Endothelial cell of umbilical vein (primary cell): ENCODE data around the gene KRTAP26-1. TPM values are rescaled to one million over a fixed set of nuclear protein-coding genes. Genes with fewer than 3 reads are reported as not detected.

ENCODE experiments used
- BruUV-seq: library from RNA; stranded (reverse); fragments of 400-500 nt; replicated peaks from 2 replicates; lab custom pipeline; 2021; lab: Mats Ljungman, UMichigan
- CTCF ChIA-PET: fragments of 300-600, 350-600 bp; sonication (Branson Sonifier 250); formaldehyde crosslinking; loops from one replicate; lab custom pipeline; 2021; ENCODE audit warnings: antibody characterized with exemption, inconsistent platforms; lab: Charles Lee
- POLR2A ChIA-PET: fragments of 300-600, 350-600 bp; sonication (Branson Sonifier 250); formaldehyde crosslinking; loops from one replicate; lab custom pipeline; 2021; ENCODE audit warnings: antibody characterized with exemption, inconsistent platforms; lab: Charles Lee
- DNase-seq: peaks from one replicate; pipeline ENCODE4 v3.0.0-alpha.2; 2011; ENCODE audit warnings: low read depth, low spot score
- FAIRE-seq: peaks from 2 replicates; lab custom pipeline; 2011; peaks lifted over from hg19 to GRCh38; lab: Jason Lieb, UNC
- H2AFZ ChIP-seq: 2 replicates; pipeline ENCODE4 v1.6.0; 2012; ENCODE audit warnings: low read depth, low read length, control low read depth, inconsistent platforms
- H3K27ac ChIP-seq: 2 replicates; pipeline ENCODE4 v1.5.1; 2011; ENCODE audit warnings: low read depth, mild to moderate bottlenecking, control low read depth, low read length, moderate library complexity; ENCODE audit not compliant: insufficient read depth
- H3K27me3 ChIP-seq, 2 experiments: 2 replicates each; pipeline versions ENCODE4 v1.6.0 to v1.6.1; 2011; ENCODE audit warnings: low read length in 2 of 2, mixed read lengths in 1 of 2; ENCODE audit not compliant: control insufficient read depth in 2 of 2, insufficient read depth in 2 of 2
- H3K36me3 ChIP-seq, 2 experiments: 2 replicates in 1 of 2; 3 replicates in 1 of 2; pipeline ENCODE4 v1.5.1; 2011; ENCODE audit warnings: low read length in 2 of 2, mild to moderate bottlenecking in 1 of 2, moderate library complexity in 1 of 2; ENCODE audit not compliant: control insufficient read depth in 2 of 2, insufficient read depth in 2 of 2; ENCODE audit errors: extremely low read depth in 1 of 2
- H3K4me1 ChIP-seq: 3 replicates; pipeline ENCODE4 v1.5.1; 2011; ENCODE audit warnings: mild to moderate bottlenecking, low read length; ENCODE audit not compliant: control insufficient read depth, insufficient read depth; ENCODE audit errors: extremely low read depth
- H3K4me2 ChIP-seq: 2 replicates; pipeline ENCODE4 v1.6.1; 2011; ENCODE audit warnings: low read length, control low read depth, mixed read lengths; ENCODE audit not compliant: insufficient read depth
- H3K4me3 ChIP-seq, 3 experiments: fragments of 200-600 bp in 1 of 3; sonication (generic), shearing (Covaris generic) in 1 of 3; replicated peaks in 1 of 3; 2 replicates each; pipeline ENCODE4 v1.5.1; 2011 to 2016; ENCODE audit warnings: control low read depth in 3 of 3, low read length in 3 of 3, mild to moderate bottlenecking in 2 of 3, inconsistent platforms in 1 of 3, low read depth in 1 of 3, moderate library complexity in 1 of 3; ENCODE audit not compliant: insufficient read depth in 1 of 3
- H3K79me2 ChIP-seq: 2 replicates; pipeline ENCODE4 v1.6.0; 2012; ENCODE audit warnings: low read length, inconsistent platforms; ENCODE audit not compliant: control insufficient read depth, insufficient read depth
- H3K9ac ChIP-seq: replicated peaks from 2 replicates; pipeline ENCODE3; 2011; ENCODE audit warnings: low read length, control low read depth; ENCODE audit not compliant: insufficient read depth; ENCODE audit errors: extremely low read depth
- H3K9me1 ChIP-seq: replicated peaks from 3 replicates; pipeline ENCODE4 v1.6.0; 2011; ENCODE audit warnings: mild to moderate bottlenecking, low read length; ENCODE audit not compliant: control insufficient read depth, insufficient read depth; ENCODE audit errors: extremely low read depth
- H3K9me3 ChIP-seq: replicated peaks from 2 replicates; pipeline ENCODE4 v1.5.1; 2012; ENCODE audit warnings: low read length, inconsistent platforms; ENCODE audit not compliant: control insufficient read depth, insufficient read depth
- H4K20me1 ChIP-seq: replicated peaks from 2 replicates; pipeline ENCODE3; 2011; ENCODE audit warnings: mild to moderate bottlenecking, low read length; ENCODE audit not compliant: control insufficient read depth, insufficient read depth; ENCODE audit errors: extremely low read depth
- CTCF ChIP-seq, 2 donors: IDR thresholded peaks; 1 replicate in 1 of 2; 2 replicates in 1 of 2; pipeline ENCODE4 v1.5.1; 2011; ENCODE audit warnings: low read length in 2 of 2, mild to moderate bottlenecking in 2 of 2, moderate library complexity in 2 of 2, control low read depth in 1 of 2, inconsistent platforms in 1 of 2, low read depth in 1 of 2; ENCODE audit not compliant: insufficient read depth in 1 of 2; ENCODE audit errors: extremely low read depth in 1 of 2
- EZH2 ChIP-seq: IDR thresholded peaks from 2 replicates; pipeline ENCODE4 v1.6.1; 2012; ENCODE audit warnings: borderline replicate concordance, low read depth, mild to moderate bottlenecking, moderate library complexity, low read length, inconsistent platforms; ENCODE audit not compliant: severe bottlenecking
- FOS ChIP-seq: IDR thresholded peaks from 2 replicates; pipeline ENCODE4 v1.6.1; 2011; ENCODE audit warnings: mild to moderate bottlenecking, low read length, moderate library complexity, borderline replicate concordance; ENCODE audit not compliant: insufficient read depth
- GATA2 ChIP-seq: IDR thresholded peaks from 2 replicates; pipeline ENCODE4 v1.7.0; 2011; ENCODE audit warnings: low read depth, mild to moderate bottlenecking, moderate library complexity, mixed read lengths, low read length; ENCODE audit not compliant: insufficient read length, insufficient read depth
- JUN ChIP-seq: IDR thresholded peaks from 2 replicates; pipeline ENCODE4 v1.6.1; 2011; ENCODE audit warnings: borderline replicate concordance, low read depth; ENCODE audit not compliant: insufficient read length, insufficient read depth
- MAX ChIP-seq: IDR thresholded peaks from 2 replicates; pipeline ENCODE4 v1.6.1; 2011; ENCODE audit not compliant: insufficient read depth, insufficient read length
- MYC ChIP-seq: IDR thresholded peaks from one replicate; pipeline ENCODE4 v1.6.1; 2011; ENCODE audit warnings: mild to moderate bottlenecking, low read depth, low read length
- POLR2A ChIP-seq: IDR thresholded peaks from 2 replicates; pipeline ENCODE4 v1.6.1; 2012; ENCODE audit warnings: low read depth, mild to moderate bottlenecking, control low read depth, low read length
- POLR2AphosphoS5 ChIP-seq: IDR thresholded peaks from 2 replicates; pipeline ENCODE4 v1.6.1; 2012; ENCODE audit warnings: low read depth, mild to moderate bottlenecking, control low read depth, low read length, moderate library complexity; ENCODE audit not compliant: insufficient read depth
- dilution Hi-C: fragments of 300-500 bp; cut with MboI; formaldehyde crosslinking; loops from one replicate; pipeline ENCODE4 v1.15.0; 2019; ENCODE audit warnings: low sequenced_read_pairs; ENCODE audit not compliant: extremely low pct_ligation_motif_present
- intact Hi-C: fragments of 100-400 bp; cut with micrococcal nuclease; formaldehyde crosslinking; loops from one replicate; pipeline ENCODE4 v1.10.0; 2022
- polyA plus RNA-seq, 4 experiments: library from polyadenylated mRNA; depleted of rRNA in 3 of 4; stranded (reverse) in 3 of 4; unstranded in 1 of 4; fragments of >200 nt; gene quantifications; 2 replicates each; pipeline versions ENCODE4 v1.2.1 to v1.2.3, GENCODE V29; 2011 to 2012; ENCODE audit warnings: missing spikeins in 1 of 4
- small RNA-seq: library from RNA; depleted of rRNA; stranded (forward); fragments of <200 nt; gene quantifications from one replicate; pipeline ENCODE3, GENCODE V24; 2012; ENCODE audit warnings: low replicate concordance, low read depth; ENCODE audit not compliant: insufficient read depth, insufficient read length
- total RNA-seq: library from RNA; stranded (reverse); gene quantifications from 2 replicates; pipeline ENCODE4 v1.2.3, GENCODE V29; 2021

Gene KRTAP26-1
- total and polyA plus RNA-seq, 2 donors (not counting 3 experiments of a cell fraction or from before 2014, with no cell fraction given): not detected

DNA sequence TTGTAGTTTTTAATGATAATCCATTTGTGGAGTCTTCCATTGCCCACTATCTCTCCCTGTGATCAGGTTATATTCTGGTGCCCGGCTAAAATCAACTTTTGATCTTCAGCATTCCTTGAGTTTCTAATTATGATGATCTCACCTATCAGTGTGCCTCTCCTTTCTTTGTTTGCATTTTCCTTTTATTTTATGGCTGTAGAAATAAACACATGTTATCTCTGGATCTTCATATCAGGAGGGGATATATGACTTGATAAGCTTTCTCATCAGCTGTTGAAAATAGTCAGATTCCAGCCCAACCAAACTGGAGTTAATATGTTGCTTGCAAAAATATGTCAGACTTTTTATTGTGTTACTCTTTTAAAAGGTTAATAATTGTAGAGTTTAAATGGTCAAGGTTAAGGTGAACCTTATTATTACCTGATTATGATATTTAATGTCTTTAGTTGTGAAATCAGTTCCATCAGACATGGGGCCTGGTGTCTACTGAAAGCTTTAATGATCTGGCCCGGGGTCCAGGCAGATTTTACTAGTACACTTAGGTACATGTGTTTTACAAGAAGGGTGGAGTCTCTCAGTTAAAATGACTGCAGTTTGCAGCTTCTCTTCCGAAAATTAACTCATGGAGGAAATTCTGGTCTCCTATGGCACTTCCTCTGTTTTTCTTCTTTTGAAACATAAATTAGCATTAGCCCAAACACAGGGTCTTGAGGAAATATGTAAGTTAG, 50.1 kb downstream of the KRTAP26-1 start:
- ChIA-PET CTCF (no interaction called here), POLR2A (no interaction called here)
- Histone ChIP-seq H4K20me1 (no peaks in the 10 kb centered on the region), H3K4me1 (no peaks in the 10 kb centered on the region), H3K27ac (no peak overlapping the region), H3K4me3 (no peak overlapping the region), H3K9me3 (peaks cover 9% of the 10 kb centered on the region), H3K9ac (no peak overlapping the region), H3K4me2 (no peak overlapping the region), H2AFZ (no peak overlapping the region), H3K27me3 (no peaks in the 10 kb centered on the region), H3K79me2 (no peaks in the 10 kb centered on the region), H3K9me1 (no peaks in the 10 kb centered on the region), H3K36me3 (no peaks in the 10 kb centered on the region)
- dilution Hi-C loops (no loop called here), intact Hi-C loops (no loop called here)
- TF ChIP-seq GATA2: no peak
- no peak for TF ChIP-seq CTCF (IDR thresholded peaks at IDR 0.05; ENCODE audit: extremely low read depth in 1 of 2, insufficient read depth in 1 of 2, low read depth in 1 of 2, low read length in 2 of 2)
- TF ChIP-seq FOS: no peak
- no peak for TF ChIP-seq POLR2A
- no peak for TF ChIP-seq JUN
- no peak for TF ChIP-seq MAX
- TF ChIP-seq MYC: no peak
- TF ChIP-seq EZH2: no peak
- no peak for TF ChIP-seq POLR2AphosphoS5
- DNase-seq (no peak), FAIRE-seq (no peak)
- no TSS peak for BruUV-seq

Small RNA genes lying within 50 kb of the gene (small RNA-seq; reads per million reads assigned to genes)
- not detected for gene KRTAP23-1

Other genes with a start within 250 kb of the KRTAP26-1 start
- gene CLDN17, start 153.5 kb downstream of the KRTAP26-1 start, total RNA-seq: not detected in 2 replicates
- not detected in 2 replicates for gene CLDN17, start 153.5 kb downstream of the KRTAP26-1 start, polyA plus RNA-seq
- gene CLDN8, start 104.2 kb downstream of the KRTAP26-1 start, total RNA-seq: not detected in 2 replicates
- not detected in 2 replicates for gene CLDN8, start 104.2 kb downstream of the KRTAP26-1 start, polyA plus RNA-seq
- gene KRTAP24-1, start 37.4 kb downstream of the KRTAP26-1 start, total RNA-seq: not detected in 2 replicates
- not detected in 2 replicates for gene KRTAP24-1, start 37.4 kb downstream of the KRTAP26-1 start, polyA plus RNA-seq
- not detected in 2 replicates for gene KRTAP25-1, start 30.8 kb downstream of the KRTAP26-1 start, total RNA-seq
- gene KRTAP25-1, start 30.8 kb downstream of the KRTAP26-1 start, polyA plus RNA-seq: not detected in 2 replicates
- gene KRTAP27-1, start 17.4 kb upstream of the KRTAP26-1 start, total RNA-seq: not detected in 2 replicates
- not detected in 2 replicates for gene KRTAP27-1, start 17.4 kb upstream of the KRTAP26-1 start, polyA plus RNA-seq
- not detected in 2 replicates for gene KRTAP23-1, start 28.3 kb upstream of the KRTAP26-1 start, total RNA-seq
- not detected in 2 replicates for gene KRTAP23-1, start 28.3 kb upstream of the KRTAP26-1 start, polyA plus RNA-seq
- not detected in 2 replicates for gene KRTAP13-2, start 52.0 kb upstream of the KRTAP26-1 start, total RNA-seq
- not detected in 2 replicates for gene KRTAP13-2, start 52.0 kb upstream of the KRTAP26-1 start, polyA plus RNA-seq
- not detected in 2 replicates for gene KRTAP13-1, start 75.7 kb upstream of the KRTAP26-1 start, total RNA-seq
- gene KRTAP13-1, start 75.7 kb upstream of the KRTAP26-1 start, polyA plus RNA-seq: not detected in 2 replicates
- gene KRTAP13-3, start 105.6 kb upstream of the KRTAP26-1 start, total RNA-seq: not detected in 2 replicates
- not detected in 2 replicates for gene KRTAP13-3, start 105.6 kb upstream of the KRTAP26-1 start, polyA plus RNA-seq
- gene KRTAP13-4, start 109.9 kb upstream of the KRTAP26-1 start, total RNA-seq: not detected in 2 replicates
- gene KRTAP13-4, start 109.9 kb upstream of the KRTAP26-1 start, polyA plus RNA-seq: not detected in 2 replicates
- not detected in 2 replicates for gene KRTAP15-1, start 120.0 kb upstream of the KRTAP26-1 start, total RNA-seq
- not detected in 2 replicates for gene KRTAP15-1, start 120.0 kb upstream of the KRTAP26-1 start, polyA plus RNA-seq
- gene KRTAP19-1, start 160.1 kb upstream of the KRTAP26-1 start, total RNA-seq: not detected in 2 replicates
- not detected in 2 replicates for gene KRTAP19-1, start 160.1 kb upstream of the KRTAP26-1 start, polyA plus RNA-seq
- gene KRTAP19-2, start 167.1 kb upstream of the KRTAP26-1 start, total RNA-seq: not detected in 2 replicates
- gene KRTAP19-2, start 167.1 kb upstream of the KRTAP26-1 start, polyA plus RNA-seq: not detected in 2 replicates
- not detected in 2 replicates for gene KRTAP19-3, start 171.7 kb upstream of the KRTAP26-1 start, total RNA-seq
- not detected in 2 replicates for gene KRTAP19-3, start 171.7 kb upstream of the KRTAP26-1 start, polyA plus RNA-seq
- not detected in 2 replicates for gene KRTAP19-4, start 176.8 kb upstream of the KRTAP26-1 start, total RNA-seq
- not detected in 2 replicates for gene KRTAP19-4, start 176.8 kb upstream of the KRTAP26-1 start, polyA plus RNA-seq
- not detected in 2 replicates for gene KRTAP19-5, start 181.8 kb upstream of the KRTAP26-1 start, total RNA-seq
- not detected in 2 replicates for gene KRTAP19-5, start 181.8 kb upstream of the KRTAP26-1 start, polyA plus RNA-seq
- not detected in 2 replicates for gene KRTAP19-6, start 221.5 kb upstream of the KRTAP26-1 start, total RNA-seq
- not detected in 2 replicates for gene KRTAP19-6, start 221.5 kb upstream of the KRTAP26-1 start, polyA plus RNA-seq
- gene KRTAP19-7, start 241.0 kb upstream of the KRTAP26-1 start, total RNA-seq: not detected in 2 replicates
- gene KRTAP19-7, start 241.0 kb upstream of the KRTAP26-1 start, polyA plus RNA-seq: not detected in 2 replicates